PFSK-1 (cell line): ENCODE results near the gene CEP83.

Source experiments
- FOXP2 ChIP-seq: optimal IDR thresholded peaks from 2 replicates; pipeline ENCODE3; 2011; ENCODE audit warnings: borderline replicate concordance, control low read depth, inconsistent platforms; ENCODE audit not compliant: insufficient read depth; ENCODE audit errors: extremely low read length, extremely low read depth
- POLR2AphosphoS5 ChIP-seq: IDR thresholded peaks from 2 replicates; pipeline ENCODE4 v1.6.1; 2012; ENCODE audit warnings: low read depth, mild to moderate bottlenecking, control low read depth, low read length, moderate library complexity
- REST ChIP-seq, 2 experiments: IDR thresholded peaks; 2 replicates each; pipeline versions ENCODE4 v1.6.1 to v1.8.0; 2011 to 2012; ENCODE audit warnings: low read depth in 2 of 2, low read length in 2 of 2, control low read depth in 1 of 2, inconsistent platforms in 1 of 2, mild to moderate bottlenecking in 1 of 2, moderate library complexity in 1 of 2; ENCODE audit not compliant: insufficient read depth in 1 of 2
- TAF1 ChIP-seq: IDR thresholded peaks from 2 replicates; pipeline ENCODE4 v1.6.1; 2012; ENCODE audit warnings: low read length, control low read depth, borderline replicate concordance; ENCODE audit not compliant: insufficient read depth

DNA sequence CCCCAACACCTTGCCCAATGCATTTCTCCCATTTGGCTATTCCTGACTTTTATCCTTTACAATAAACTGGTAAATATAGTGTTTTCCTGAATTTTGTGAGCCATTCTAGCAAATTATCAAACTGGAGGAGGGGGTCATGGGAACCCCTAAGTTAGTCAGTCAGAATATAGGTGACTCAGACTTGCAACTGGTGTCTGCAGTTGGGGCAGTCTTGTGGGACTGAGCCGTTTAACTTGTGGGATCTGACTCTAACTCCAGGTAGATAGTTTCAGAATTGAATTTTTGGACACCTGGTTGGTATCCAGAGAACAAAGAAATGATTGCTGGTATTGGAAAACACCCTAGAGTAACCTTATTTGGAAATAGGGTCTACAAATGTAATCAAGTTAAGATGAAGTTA, 133.4 kb downstream of the CEP83 start:
- TF ChIP-seq POLR2AphosphoS5: no peak
- TF ChIP-seq FOXP2: no peak
- TF ChIP-seq TAF1: no peak
- TF ChIP-seq REST (IDR thresholded peaks at IDR 0.05; ENCODE audit: insufficient read depth in 1 of 2, low read depth in 2 of 2, low read length in 2 of 2): no peak
